GM19455 (cell line): ENCODE measurements around the gene ELFN1.
"Not testable (repeated sequence)": the region's sequence is repeated elsewhere in the genome, so short reads cannot be mapped to it uniquely, and the experiment has no call there.

Experiments used
- ATAC-seq: cut with Tn5 transposase; IDR thresholded peaks from one replicate; pipeline ENCODE4 v1.9.1; 2021; ENCODE audit not compliant: unreplicated experiment

ELFN1 gene

DNA sequence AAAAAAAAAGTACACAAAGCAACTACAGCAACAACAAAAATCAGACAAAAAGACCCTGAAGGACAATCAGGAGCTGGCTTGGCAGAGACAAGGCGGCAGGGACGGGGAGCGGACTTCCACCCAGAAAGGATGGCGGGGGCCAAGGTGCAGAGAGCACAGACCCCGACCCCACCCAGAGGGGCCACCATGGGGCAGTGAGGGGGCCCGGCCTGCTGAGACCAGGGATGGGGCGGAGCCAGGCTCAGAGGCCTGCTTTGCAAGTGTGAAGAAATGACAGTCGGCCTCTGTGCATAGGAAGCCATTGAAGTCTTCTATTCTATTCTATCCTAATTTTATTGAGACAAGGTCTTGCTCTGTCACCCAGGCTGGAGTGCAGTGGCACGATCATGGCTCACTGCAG, 82.0 kb downstream of the ELFN1 start:
- no peak for ATAC-seq

GRCh38 chr7:1752771-1753563, 82.9 kb downstream of the ELFN1 start:
- ATAC-seq: no peak

DNA sequence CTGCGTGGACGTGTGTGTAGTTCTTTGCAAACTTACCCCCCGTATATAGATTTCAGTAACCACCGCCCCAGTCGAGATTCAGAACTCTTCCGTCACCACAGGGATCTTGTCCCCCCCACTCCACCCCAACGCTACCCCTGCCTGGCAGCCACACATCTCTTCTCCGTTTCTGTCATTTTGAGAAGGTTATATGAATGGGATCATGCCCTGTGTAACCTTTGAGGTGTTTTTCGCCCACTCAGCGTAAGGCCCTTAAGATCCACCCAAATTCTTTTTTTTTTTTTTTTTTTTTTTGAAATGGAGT, 83.4 kb downstream of the ELFN1 start:
- no peak for ATAC-seq

- no peak for ATAC-seq
Observed at GRCh38 chr7:1754345-1754908, 84.3 kb downstream of the ELFN1 start.

DNA sequence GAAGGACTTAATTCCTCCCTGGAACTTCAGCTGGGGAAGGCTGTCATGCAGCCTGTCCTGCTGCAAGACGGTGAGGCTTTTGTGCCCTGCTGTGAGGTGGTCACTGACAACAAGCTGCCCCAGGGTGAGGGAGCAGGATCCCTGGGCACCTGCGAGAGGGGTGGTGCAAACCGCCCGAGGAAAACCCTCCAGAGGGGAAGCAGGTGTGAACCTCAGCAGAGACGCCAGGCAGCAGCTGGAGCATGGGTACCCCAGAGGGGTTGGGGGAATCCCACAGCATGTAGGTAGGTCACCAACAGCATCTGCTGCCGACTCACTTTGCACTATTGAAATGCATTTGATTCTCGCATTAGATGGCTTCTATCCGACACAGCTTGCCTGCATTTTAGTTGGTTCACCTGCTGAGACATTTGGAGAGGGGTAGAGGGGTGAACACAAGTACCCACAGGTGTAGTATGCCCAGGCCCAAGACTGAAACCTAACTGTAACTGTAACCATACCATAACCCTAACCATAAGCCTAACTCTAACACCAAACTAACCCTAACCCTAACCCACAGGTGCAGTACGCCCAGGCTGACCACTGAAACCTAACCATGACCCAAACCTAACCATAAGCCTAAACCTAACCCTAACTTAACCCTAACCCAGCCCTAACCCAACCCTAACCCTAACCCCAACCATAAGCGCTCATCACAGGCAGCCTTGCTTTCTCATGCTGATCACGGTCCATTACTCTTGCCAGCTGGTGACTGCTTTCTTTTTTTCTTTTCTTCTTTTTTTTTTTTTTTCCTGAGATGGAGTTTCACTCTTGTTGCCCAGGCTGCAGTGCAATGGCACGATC, 85.9 kb downstream of the ELFN1 start:
- ATAC-seq: no peak

- no peak for ATAC-seq
Observed at GRCh38 chr7:1757601-1758000, 87.5 kb downstream of the ELFN1 start.

- ATAC-seq: no peak
Observed at GRCh38 chr7:1758028-1758858, 88.2 kb downstream of the ELFN1 start.

DNA sequence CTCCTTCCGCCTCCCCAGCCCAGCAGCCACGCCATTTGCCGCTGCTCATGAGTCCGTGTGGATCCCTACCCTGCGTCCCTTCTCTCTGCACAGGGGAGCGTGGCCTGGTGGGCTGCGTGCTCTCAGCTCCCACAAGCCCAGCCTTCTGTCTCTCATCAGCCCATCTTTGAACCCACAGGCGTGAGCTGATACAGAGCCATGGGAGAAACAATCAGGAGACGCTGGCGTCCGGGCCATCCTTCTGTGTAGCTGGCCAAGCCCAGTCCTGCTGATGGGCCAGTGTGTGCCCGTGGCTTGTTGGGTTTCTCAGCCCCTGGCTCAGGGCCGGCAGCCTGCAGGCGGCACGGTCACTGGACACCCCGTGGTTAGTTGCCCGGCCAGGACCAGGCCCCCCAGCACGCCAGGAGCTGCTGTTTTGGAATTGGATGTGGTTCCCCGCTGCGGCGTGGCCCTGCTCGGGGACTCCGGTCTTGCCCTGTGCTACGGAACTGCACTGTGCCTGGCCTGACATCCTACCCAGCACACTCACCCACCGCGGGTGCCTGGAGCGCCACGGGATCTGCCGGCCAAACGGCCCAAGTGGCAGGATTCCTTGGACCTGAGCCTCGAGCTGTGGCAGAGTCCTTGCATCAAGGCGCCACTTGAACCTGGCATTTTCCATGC, 88.9 kb downstream of the ELFN1 start:
- ATAC-seq: no peak

- ATAC-seq: no peak
Observed at GRCh38 chr7:1761097-1761496, 91.0 kb downstream of the ELFN1 start.

- no peak for ATAC-seq
Observed at GRCh38 chr7:1761774-1762173, 91.7 kb downstream of the ELFN1 start.

- no peak for ATAC-seq
Observed at GRCh38 chr7:1762238-1762945, 92.3 kb downstream of the ELFN1 start.

DNA sequence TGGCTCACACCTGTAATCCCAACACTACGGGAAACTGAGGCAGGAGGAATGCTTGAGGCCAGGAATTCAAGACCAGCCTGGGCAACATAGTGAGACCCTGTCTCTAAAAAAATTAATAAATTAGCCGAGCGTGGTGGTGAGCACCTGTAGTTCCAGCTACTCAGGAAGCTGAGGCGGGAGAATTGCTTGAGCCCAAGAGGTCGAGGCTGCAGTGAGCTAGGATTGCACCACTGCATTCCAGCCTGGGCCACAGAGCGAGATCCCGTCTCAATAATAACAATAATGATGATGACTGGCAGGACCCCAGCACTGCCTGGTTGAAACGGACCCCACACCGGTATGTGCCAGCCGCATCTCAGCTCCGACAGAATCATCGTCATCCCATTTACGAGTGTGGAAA, 93.0 kb downstream of the ELFN1 start:
- no peak for ATAC-seq

DNA sequence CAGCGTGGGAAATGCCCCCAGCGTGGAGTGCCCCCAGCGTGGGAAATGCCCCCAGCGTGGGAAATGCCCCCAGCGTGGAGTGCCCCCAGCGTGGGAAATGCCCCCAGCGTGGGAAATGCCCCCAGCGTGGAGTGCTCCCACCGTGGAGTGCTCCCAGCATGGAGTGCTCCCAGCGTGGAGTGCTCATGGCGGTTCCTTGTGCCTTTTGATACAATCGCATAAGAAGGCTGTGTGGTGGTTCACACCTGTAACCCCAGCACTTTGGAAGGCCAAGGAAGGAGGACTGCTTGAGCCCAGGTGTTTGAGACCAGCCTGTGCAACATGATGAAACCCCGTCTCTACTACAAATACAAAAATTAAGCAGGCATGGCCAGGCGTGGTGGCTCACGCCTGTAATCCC, 93.8 kb downstream of the ELFN1 start:
- ATAC-seq: not testable (repeated sequence)

DNA sequence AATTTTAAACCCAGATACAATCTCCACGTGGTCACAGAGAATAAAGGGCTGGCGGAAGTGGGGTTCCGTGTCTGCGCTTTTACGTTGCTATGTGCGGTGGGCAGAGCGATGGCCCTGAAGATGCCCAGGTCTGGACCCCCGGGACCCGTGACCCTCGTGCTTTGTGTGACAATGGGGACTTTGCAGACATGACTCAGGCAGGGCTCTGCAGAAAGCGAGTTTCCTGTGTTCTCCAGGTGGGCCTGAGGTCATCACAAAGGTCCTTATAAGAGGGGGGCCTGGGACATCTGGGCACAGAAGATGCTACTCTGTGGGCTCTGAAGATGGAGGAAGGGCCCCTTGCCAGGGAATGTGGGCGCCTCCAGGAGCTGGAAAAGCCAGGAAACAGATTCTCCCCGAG, 95.3 kb downstream of the ELFN1 start:
- no peak for ATAC-seq

DNA sequence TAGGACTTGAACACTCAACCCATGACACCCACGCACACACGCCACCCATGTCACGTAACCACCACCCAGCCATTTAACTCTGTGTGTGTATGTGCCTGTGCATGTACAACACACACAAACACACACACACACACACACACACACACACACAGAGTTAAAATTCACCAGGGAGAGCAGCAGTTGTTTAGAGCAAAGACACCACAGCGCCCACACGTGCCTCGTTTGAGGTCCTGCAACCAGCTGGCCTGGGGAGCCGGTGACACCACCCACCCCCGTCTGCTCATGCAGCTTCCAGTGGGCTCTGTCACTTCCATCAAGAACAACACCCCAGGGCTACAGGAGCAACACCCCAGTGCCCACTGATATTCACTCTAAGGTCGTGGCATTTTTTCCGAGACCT, 97.4 kb downstream of the ELFN1 start:
- ATAC-seq: no peak

GRCh38 chr7:1768832-1769231, 98.8 kb downstream of the ELFN1 start:
- no peak for ATAC-seq

GRCh38 chr7:1769286-1770200, 99.5 kb downstream of the ELFN1 start:
- ATAC-seq: no peak

GRCh38 chr7:1770331-1770730, 100.3 kb downstream of the ELFN1 start:
- ATAC-seq: no peak

GRCh38 chr7:1775389-1775788, 105.3 kb downstream of the ELFN1 start:
- ATAC-seq: no peak
